RPMI8226 (cell line): ENCODE measurements around the gene SLC22A15.

Experiments
- DNase-seq: peaks from one replicate; pipeline ENCODE4 v3.0.0-alpha.2; 2015

Gene SLC22A15

GRCh38 chr1:116105996-116106395, 129.7 kb downstream of the SLC22A15 start:
- DNase-seq = no peak

DNA sequence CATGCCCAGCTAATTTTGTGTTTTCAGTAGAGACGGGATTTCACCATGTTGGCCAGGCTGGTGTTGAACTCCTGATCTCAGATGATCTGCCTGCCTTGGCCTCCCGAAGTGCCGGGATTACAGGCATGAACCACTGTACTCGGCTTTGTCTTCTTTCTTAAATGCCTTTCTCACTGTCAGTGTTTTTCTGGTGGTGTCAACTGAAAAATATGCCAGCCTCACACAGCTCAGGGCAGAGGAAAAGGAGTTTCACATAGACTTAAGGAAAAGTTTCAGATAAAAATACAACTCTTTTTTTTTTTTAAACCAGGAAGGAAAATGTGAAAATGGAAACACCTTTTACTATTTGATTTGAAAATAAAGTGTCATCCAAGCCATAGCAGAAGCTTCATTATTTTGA, 130.3 kb downstream of the SLC22A15 start:
- no peak for DNase-seq

- DNase-seq = no peak
Observed at GRCh38 chr1:116107371-116107770, 131.1 kb downstream of the SLC22A15 start.

- no peak for DNase-seq
Observed at GRCh38 chr1:116110567-116111523, 134.5 kb downstream of the SLC22A15 start, which contains the start of gene MAB21L3. TSS of gene MAB21L3 (plus strand) at chr1:116111399. CDS start at chr1:116112616, 1,217 bp downstream.

DNA sequence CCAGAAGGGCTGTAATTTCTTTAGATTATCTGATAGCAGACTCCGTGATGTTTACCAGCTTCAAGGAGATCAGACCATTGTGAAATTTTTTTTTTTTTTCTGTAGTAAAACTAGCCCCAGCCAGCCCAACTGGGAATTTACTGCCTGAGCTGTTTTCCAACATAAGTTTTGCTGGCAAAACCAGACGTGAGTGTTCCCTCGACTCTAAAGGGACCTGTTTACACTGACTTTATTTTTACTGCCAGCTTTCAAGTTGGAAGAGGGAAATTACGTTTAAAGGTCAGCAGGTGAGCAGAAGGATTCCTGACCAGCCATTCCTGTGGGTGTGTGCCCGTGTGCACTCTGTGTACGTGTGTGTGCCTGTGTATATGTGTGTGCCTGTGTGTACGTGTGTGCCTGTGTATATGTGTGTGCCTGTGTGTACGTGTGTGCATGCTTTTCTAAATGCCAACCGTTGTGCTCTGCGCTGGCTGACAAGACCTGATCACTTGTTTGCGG, 135.3 kb downstream of the SLC22A15 start:
- no peak for DNase-seq

GRCh38 chr1:116112388-116113140, 136.3 kb downstream of the SLC22A15 start:
- no peak for DNase-seq

DNA sequence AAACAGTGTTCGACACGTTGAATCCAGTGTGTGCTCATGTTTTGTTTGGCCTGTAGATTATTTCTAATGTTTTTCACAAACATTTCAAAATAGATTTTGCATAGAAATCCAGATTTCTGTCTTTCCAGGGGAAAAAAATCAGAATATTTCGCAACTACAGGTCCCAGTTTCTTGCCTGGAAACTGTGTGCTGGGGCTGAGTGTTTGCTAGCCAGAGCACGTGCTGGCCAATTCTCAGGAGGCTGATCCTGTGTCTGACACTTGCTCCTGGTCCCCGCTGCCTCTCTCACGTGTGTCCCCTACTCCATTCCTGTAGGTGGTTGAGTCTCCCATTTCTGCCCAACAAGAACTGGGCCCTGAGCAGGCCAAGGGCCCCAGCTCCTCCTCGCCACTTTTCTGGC, 137.3 kb downstream of the SLC22A15 start:
- no peak for DNase-seq

DNA sequence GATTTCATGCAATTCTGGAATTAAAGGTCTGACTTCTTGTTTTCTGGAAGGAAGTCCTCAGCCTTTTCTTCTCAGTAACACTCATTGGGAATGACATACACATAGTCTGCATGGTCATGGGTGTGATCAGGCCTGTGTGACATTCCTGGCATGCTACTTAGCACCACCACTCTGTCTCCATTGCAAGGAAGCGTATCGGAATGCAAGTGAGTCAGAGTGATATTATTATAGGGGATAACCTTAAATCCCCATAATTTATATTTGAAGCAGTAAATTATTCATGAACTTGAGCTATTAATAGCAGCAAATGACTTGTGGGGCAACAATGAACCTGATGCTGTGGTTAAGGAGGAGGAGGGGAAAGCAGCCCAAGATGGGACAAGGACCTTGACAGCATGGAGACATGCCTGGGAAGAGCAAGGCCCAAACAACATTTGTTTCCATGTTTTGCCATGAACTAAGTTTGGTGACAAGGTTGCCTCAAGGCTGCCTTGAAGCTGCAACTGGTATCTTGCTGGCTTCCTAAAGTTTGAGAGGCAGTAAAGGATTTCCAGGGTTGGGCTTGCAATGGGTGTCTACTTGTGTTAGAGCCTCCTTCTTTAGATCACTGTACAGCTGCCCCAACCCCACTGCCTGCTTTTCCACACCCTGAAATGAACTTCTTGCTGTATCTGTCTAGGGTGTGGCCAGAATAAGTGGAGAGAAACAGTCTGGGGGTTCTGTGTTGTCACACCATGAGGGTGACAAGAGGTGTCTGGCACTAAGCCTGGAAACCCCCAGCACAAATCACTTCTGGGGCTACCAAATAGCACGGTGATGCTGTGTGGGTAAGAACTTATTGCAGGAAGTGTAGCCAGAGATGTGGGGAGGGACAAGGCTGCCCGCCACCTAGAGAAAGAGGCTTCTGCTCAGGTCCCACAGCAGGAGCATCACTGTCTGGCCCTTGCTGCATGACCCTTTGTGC, 139.4 kb downstream of the SLC22A15 start:
- DNase-seq = no peak

- no peak for DNase-seq
Observed at GRCh38 chr1:116118471-116118870, 142.2 kb downstream of the SLC22A15 start.
